Naive B cell (primary cell): ENCODE measurements around the gene GAL3ST2. TPM values are rescaled to one million over a fixed set of nuclear protein-coding genes. Genes with fewer than 3 reads are reported as not detected.
A peak's percentile ranks its signal among the peaks of the same experiment; 100 is the strongest.

ENCODE experiments used
- ATAC-seq, 2 donors: fragments of 150-1000 bp; cut with Tn5 transposase; 2 replicates each; pipeline ENCODE4 v1.10.0; 2021; ENCODE audit warnings: low read depth in 2 of 2, mild to moderate bottlenecking in 2 of 2, moderate library complexity in 2 of 2
- DNase-seq: peaks from one replicate; pipeline ENCODE4 v3.0.0; 2022
- H3K27ac Mint-ChIP-seq, 6 donors: one replicate each; pipeline ENCODE4 v1.8.0; 2020 to 2022; ENCODE audit warnings: mild to moderate bottlenecking in 6 of 6, mixed read lengths in 6 of 6, moderate library complexity in 5 of 6, inconsistent platforms in 2 of 6
- H3K27me3 Mint-ChIP-seq, 3 donors: one replicate each; pipeline ENCODE4 v1.8.0; 2021 to 2022; ENCODE audit warnings: mixed read lengths in 3 of 3, mild to moderate bottlenecking in 1 of 3
- H3K36me3 Mint-ChIP-seq, 2 donors: one replicate each; pipeline ENCODE4 v1.8.0; 2020 to 2022; ENCODE audit warnings: mixed read lengths in 2 of 2, inconsistent platforms in 1 of 2, mild to moderate bottlenecking in 1 of 2
- H3K4me1 Mint-ChIP-seq, 3 donors: one replicate each; pipeline ENCODE4 v1.8.0; 2020 to 2022; ENCODE audit warnings: mixed read lengths in 3 of 3, inconsistent platforms in 1 of 3, mild to moderate bottlenecking in 1 of 3, moderate library complexity in 1 of 3
- H3K4me3 Mint-ChIP-seq, 8 donors: one replicate each; pipeline ENCODE4 v1.8.0; 2020 to 2022; ENCODE audit warnings: mild to moderate bottlenecking in 8 of 8, mixed read lengths in 8 of 8, moderate library complexity in 8 of 8, inconsistent platforms in 2 of 8
- H3K9me3 Mint-ChIP-seq, 7 donors: one replicate each; pipeline ENCODE4 v1.8.0; 2020 to 2022; ENCODE audit warnings: mixed read lengths in 7 of 7, mild to moderate bottlenecking in 5 of 7, inconsistent platforms in 2 of 7, moderate library complexity in 1 of 7
- polyA plus RNA-seq, 6 donors: library from polyadenylated mRNA; unstranded; fragments of 300-500 nt; fragmentation: Illumina TruSeq; gene quantifications; one replicate each; pipeline ENCODE4 v1.2.3, GENCODE V29; 2021; ENCODE audit warnings: low read depth in 6 of 6

Gene GAL3ST2
- polyA plus RNA-seq, 6 donors from 2014 or later, result not detected

DNA sequence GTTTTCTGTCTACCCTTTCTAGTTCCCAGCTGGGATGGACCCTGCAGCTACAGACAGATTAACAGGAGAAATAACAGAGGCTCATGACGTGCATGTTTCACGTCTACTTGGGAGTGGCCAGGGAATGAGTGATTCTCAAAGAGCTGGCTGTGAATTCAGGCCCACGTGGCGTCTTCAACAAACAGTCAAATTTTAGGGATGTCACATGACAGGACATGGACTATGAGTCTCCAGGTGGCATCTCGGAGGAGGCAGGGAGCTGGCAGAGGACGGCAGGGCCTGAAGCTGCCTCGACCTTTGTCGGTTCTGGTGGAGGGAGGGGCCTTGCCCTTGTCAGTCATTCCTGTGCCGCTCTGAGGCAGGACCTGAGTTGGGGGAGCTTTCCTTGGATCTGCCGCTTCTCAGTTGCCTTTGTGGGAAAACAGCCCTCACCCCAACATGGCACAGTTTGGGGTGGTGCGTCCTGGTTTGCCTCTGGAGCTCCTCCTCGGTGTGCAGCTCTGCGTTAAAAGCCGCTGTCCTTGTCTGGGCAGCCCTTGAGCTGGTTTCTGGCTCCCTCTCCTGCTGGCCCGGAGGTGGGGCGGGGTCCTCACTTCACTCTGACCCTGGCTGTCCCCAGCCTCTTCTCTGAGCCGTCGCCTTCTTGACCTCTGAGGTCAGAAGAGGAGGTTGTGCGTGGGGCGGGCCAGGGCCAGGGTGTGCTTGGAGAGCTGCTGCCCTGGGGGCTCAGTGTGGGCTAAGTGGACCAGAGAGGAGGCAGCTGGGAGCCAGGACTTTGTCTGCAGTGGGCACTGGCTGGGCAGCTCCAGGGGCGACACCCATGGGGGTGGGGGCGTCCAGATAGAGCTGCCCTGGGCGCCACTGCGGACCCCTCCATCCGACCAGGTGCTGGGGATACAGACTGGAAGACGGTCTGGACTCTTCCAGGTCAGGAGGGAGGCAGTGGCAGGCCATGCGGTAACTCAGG, 12.1 kb upstream of the GAL3ST2 start:
- Mint-ChIP-seq H3K4me1 (peaks cover 0 to 11% (median 2%) of the 10 kb centered on the region in 3 donors), H3K27me3 (no peaks in the 10 kb centered on the region), H3K4me3 (no peak overlapping the region), H3K27ac (peak overlapping the region in 1 of 6 donors; percentile 76), H3K9me3 (peaks cover 0 to 8% (median 3%) of the 10 kb centered on the region in 7 donors), H3K36me3 (peaks cover 7 to 14% of the 10 kb centered on the region in 2 donors)
- DNase-seq (no peak), ATAC-seq (no peak)

DNA sequence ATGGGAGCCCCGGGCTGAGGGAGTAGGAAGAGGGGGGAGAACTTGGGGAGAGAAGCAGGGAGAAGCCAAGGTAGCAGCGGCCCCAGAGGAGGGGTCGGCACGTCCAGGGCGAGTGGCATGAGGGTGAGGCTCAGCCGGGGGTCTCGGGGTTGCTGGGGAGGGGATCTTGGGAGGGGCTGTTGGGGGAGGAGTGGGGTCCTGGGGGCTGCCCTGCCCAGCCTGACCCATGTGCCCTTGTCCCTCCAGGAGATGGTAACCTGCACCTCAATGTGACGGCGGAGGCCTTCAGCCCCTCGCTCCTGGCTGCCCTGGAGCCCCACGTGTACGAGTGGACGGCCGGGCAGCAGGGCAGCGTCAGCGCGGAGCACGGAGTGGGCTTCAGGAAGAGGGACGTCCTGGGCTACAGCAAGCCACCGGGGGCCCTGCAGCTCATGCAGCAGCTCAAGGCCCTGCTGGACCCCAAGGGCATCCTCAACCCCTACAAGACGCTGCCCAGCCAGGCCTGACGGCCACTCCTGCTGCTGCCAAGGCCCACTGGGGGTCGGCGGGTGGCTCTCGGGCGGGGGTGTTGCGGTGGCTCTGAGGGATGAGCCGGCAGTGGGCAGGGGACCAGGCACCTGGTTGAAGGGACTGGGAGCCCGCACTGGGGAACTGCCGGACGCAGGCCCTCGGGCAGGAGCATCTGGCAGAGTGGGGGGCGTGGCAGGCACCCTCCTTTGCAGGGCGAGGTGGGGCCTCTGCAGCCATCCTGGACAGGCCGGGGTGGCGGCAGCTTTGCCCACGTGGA, 9.0 kb upstream of the GAL3ST2 start:
- Mint-ChIP-seq H3K36me3 (peaks cover 0 to 2% of the 10 kb centered on the region in 2 donors), H3K4me3 (no peak overlapping the region), H3K27ac (no peak overlapping the region), H3K9me3 (no peaks in the 10 kb centered on the region), H3K4me1 (peaks cover 6 to 15% (median 10%) of the 10 kb centered on the region in 3 donors), H3K27me3 (no peaks in the 10 kb centered on the region)
- ATAC-seq (no peak), DNase-seq (no peak)

DNA sequence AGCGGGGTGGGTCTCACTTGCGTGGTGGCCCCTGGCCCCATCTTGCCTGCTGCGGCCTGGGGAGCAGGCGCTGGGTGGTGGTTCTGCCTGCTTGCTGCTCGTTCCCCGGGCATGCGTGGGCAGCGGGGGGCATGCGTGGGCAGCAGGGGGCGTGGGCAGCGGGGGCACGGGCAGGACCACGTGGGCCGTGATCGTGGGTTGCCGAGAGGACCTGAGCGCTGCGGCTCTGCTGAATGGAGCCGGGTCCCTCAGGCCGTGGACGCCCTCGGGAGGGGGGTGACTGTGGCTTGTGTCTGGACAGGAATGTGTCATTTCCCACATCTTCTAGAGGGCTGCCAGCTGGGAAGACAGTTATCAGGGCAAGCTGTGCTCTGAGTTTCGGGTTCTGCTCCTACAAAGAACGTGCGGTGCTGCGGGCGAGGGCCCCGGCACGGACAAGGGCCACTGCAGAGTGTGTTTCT, 8.3 kb upstream of the GAL3ST2 start:
- Mint-ChIP-seq H3K36me3 (no peaks in the 10 kb centered on the region), H3K27ac (no peak overlapping the region), H3K4me3 (no peak overlapping the region), H3K4me1 (peaks cover 6 to 19% (median 10%) of the 10 kb centered on the region in 3 donors), H3K27me3 (no peaks in the 10 kb centered on the region), H3K9me3 (no peaks in the 10 kb centered on the region)
- no peak for DNase-seq
- ATAC-seq, result no peak

DNA sequence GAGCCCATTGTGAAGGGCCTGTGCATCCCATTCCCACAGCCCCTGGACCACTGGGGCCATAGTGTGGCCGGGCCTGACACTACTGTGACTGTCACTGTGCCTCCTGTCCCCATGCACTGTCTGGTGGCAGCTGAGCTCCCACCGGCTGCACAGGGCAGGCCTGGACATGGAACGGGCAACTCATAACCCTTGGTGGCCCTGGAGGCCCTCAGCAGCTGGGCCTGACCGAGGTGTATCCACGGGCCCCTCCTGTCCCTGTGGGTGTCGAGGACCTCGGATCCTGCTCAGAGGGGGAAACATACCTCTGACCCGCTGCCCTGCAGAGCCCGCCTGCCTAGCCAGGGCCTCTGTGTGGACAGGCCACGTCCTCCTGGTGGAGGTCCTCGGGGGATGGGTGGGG, 7.8 kb upstream of the GAL3ST2 start:
- Mint-ChIP-seq H3K9me3 (no peaks in the 10 kb centered on the region), H3K27me3 (no peaks in the 10 kb centered on the region), H3K4me3 (no peak overlapping the region), H3K27ac (peak overlapping the region in 1 of 6 donors; percentile 30), H3K36me3 (no peaks in the 10 kb centered on the region), H3K4me1 (peaks cover 6 to 19% (median 10%) of the 10 kb centered on the region in 3 donors)
- no peak for DNase-seq
- ATAC-seq, result no peak

DNA sequence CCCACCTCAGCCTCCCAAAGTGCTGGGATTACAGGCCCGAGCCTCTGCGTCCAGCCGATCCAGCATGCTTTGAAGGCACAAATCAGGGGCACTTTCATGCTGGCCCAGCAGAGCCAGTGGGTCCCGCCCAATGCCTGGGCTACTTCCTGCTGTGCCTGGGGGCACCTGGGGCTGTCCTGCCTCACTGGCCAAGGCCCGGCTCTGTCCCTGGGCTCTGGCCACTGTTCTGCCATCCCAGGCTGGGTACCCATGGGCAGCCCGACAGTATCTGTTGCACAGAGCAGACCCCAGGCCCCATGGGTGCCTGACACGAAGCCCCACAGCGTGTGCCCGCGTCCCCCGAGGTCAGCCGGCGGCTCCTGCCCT, 6.8 kb upstream of the GAL3ST2 start:
- Mint-ChIP-seq H3K27me3 (peaks cover 0 to under 1% (median 0%) of the 10 kb centered on the region in 3 donors), H3K9me3 (no peaks in the 10 kb centered on the region), H3K27ac (no peak overlapping the region), H3K36me3 (no peaks in the 10 kb centered on the region), H3K4me3 (no peak overlapping the region), H3K4me1 (peaks cover 6 to 19% (median 10%) of the 10 kb centered on the region in 3 donors)
- DNase-seq, result no peak
- ATAC-seq, result no peak

DNA sequence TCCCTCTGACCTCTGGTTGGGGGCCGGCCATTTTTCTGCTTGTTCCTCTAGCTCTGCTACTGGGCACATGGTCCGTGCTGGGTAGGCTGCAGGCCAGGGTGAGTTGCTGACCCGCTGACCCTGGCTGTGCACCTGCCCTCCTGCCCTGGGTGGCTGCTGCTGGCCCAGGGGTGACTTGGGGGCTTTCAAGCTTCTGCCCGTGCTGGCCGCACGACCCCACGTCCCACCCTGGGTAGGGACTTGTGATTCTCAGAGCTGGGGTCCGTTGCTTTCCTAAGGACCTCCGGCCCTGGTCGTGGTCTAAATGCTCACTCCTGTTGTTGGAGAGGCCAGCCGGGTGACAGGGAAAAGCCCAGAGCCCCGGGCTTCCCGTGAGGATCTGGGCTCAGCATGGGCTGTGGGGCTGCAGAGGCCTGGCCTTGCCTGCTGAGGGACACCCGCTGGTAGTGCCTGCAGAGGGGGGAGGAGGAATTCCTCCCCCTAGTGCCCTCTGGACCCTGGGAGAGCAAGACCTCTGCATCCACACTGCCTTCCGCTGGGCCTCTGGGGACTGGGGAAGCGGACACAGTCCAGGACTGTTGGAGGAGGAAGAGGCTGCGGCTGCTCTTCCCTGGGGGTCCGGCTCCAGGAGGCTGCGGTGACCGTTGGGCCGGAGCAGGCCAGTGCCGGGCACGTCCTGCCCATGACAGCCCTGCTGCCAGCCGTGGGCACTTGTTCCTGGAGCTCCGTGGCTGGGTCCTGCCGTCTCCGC, 6.3 kb upstream of the GAL3ST2 start:
- no peak for ATAC-seq
- Mint-ChIP-seq H3K4me3 (no peak overlapping the region), H3K4me1 (peaks cover 6 to 19% (median 10%) of the 10 kb centered on the region in 3 donors), H3K9me3 (no peaks in the 10 kb centered on the region), H3K27ac (no peak overlapping the region), H3K36me3 (no peaks in the 10 kb centered on the region), H3K27me3 (peaks cover 0 to 6% (median under 1%) of the 10 kb centered on the region in 3 donors)
- no peak for DNase-seq

DNA sequence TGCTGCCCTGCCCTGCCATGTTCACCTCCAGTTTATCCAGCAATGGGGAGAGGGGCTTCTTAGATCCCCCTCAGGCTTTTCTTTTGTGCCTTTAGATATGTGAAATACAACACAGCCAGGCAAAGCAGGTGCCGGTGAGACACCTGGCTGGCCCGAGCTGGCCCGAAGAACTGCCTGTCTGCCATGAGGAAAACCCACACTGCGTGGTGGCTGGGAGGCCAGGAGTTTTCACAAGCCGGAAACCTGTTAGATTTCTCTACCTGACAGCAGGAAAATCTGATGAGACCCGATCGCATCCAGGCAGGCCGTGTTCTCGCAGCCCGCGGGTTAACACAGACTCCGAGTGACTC, 5.7 kb upstream of the GAL3ST2 start:
- peaks cover 0 to 12% (median 6%) of the 10 kb centered on the region in 3 donors for H3K27me3 Mint-ChIP-seq
- DNase-seq (no peak), ATAC-seq (no peak)
- H3K4me1 Mint-ChIP-seq, result peaks cover 6 to 19% (median 10%) of the 10 kb centered on the region in 3 donors
- H3K36me3 Mint-ChIP-seq, result no peaks in the 10 kb centered on the region
- H3K27ac Mint-ChIP-seq, result peak overlapping the region in 3 of 6 donors; percentile 15 to 68 (median 28)
- peak overlapping the region in 2 of 8 donors; percentile 11 to 76 for H3K4me3 Mint-ChIP-seq
- H3K9me3 Mint-ChIP-seq, result no peaks in the 10 kb centered on the region

DNA sequence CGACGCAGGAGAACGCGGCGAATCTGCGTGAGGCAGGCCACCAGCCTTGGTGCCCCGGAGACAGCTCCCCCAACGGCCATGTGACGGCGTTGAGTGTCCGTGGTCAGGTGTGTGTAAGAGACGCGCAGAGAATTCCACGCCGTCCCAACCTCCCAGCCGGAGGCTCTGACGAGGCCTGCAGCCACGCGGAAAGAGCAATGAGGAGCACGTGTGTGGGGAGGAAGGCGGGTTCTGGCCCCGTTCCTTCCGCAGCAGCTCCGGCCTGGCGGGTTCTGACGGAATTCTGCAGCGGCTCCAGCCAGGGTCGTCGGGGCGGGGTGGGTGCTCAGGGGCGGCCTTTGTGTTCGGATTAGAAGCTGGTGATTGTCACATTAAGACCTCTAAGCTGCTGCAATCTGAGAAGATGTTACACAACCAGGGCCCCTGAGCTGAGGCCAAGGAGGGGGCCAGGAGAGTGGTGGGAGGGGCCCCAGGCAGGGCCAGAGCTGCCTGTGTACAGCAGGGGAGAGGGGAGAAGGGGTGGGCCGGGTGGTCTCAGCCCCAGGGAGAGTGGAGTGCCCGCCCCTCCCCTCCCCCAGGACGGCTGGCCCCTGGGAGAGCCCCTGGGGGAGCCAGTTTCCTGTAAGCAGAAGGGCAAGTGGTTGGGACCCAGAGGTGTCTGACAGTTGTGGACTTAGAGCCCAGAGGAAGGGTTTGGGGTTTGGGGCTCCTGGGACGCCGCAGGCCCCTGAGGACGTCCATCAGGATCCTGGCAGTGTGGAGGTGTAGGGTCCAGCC, 5.1 kb upstream of the GAL3ST2 start:
- peak in 1 of 2 donors; percentile 21 for ATAC-seq
- H3K36me3 Mint-ChIP-seq, result no peaks in the 10 kb centered on the region
- no peaks in the 10 kb centered on the region for H3K9me3 Mint-ChIP-seq
- H3K4me3 Mint-ChIP-seq, result peak overlapping the region in 5 of 8 donors; percentile 61 to 90 (median 80)
- peaks cover 0 to 12% (median 6%) of the 10 kb centered on the region in 3 donors for H3K27me3 Mint-ChIP-seq
- H3K27ac Mint-ChIP-seq, result peak overlapping the region; percentile 29 to 87 (median 54)
- H3K4me1 Mint-ChIP-seq, result peaks cover 6 to 19% (median 10%) of the 10 kb centered on the region in 3 donors
- DNase-seq, result no peak

DNA sequence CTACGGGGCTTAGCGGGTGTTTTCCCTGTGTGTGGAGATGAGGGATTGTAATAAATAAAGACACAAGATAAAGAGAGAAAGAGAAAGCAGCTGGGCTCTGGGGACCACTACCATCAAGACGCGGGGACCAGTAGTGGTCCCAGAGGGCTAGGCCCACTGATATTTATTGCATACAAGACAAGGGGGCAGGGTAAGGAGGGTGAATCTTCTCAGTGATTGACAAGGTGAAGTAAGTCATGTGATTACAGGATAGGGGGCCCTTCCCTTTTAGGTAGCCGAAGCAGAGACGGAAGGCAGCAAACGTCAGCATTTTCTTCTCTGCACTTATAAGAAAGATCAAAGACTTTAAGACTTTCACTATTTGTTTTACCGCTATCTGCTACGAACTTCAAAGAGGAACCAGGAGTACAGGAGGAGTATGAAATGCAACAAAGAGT, 4.5 kb upstream of the GAL3ST2 start:
- peak overlapping the region; percentile 29 to 87 (median 60) for H3K27ac Mint-ChIP-seq
- H3K36me3 Mint-ChIP-seq, result no peaks in the 10 kb centered on the region
- no peaks in the 10 kb centered on the region for H3K9me3 Mint-ChIP-seq
- peak overlapping the region in 5 of 8 donors; percentile 61 to 90 (median 80) for H3K4me3 Mint-ChIP-seq
- ATAC-seq (peak in 1 of 2 donors; percentile 43), DNase-seq (peak; percentile 38)
- H3K4me1 Mint-ChIP-seq, result peaks cover 6 to 19% (median 10%) of the 10 kb centered on the region in 3 donors
- peaks cover 0 to 12% (median 6%) of the 10 kb centered on the region in 3 donors for H3K27me3 Mint-ChIP-seq

DNA sequence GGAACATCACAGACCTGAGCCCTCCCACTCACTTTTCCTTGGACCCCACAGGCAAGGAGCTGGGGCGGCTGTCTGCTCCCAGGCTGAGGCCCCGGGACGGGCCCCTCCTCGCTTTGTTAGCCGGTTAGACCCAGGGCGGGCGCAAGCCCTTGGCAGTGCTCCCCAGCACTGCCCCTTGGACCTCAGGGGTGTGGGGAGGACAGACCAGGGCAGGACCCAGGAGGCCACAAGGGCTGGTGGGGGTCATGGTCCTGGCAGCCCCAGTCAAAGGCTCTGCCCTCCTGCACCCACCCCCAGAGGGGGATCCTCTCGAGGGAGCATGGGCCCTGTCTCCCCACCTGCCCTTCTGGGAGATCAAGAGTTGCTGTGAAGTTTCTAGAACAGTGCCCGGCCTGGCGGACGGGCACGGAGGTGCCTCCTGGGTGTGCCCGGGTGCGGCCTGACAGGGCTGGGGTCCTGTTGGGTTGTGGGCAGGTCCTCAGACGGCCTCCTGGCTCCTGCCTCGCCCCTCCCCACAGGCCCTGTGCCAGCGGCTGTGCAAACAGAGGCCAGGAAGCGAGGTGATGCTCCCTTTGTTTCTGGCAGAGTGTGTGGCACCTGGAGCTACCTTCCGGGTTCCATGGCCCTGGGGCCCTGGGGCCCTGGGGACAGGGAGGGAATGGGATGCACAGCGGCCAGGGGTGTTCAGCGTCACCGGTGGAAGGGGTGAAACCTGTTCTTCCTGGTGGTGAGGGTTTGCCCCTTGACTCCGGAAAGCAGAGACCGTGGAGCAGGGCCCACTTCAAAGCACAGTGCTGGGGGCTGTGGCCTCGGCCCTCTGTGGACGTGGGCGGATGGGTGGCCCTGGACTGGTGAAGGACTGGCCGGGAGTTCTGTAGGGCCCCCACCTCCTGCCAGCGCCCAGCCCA, 2.9 kb upstream of the GAL3ST2 start:
- Mint-ChIP-seq H3K9me3 (peaks cover 0 to 2% (median 0%) of the 10 kb centered on the region in 7 donors), H3K4me1 (peaks cover 6 to 19% (median 10%) of the 10 kb centered on the region in 3 donors), H3K27ac (no peak overlapping the region), H3K27me3 (peaks cover 0 to 12% (median 6%) of the 10 kb centered on the region in 3 donors), H3K4me3 (no peak overlapping the region), H3K36me3 (no peaks in the 10 kb centered on the region)
- ATAC-seq, result no peak
- DNase-seq, result no peak

DNA sequence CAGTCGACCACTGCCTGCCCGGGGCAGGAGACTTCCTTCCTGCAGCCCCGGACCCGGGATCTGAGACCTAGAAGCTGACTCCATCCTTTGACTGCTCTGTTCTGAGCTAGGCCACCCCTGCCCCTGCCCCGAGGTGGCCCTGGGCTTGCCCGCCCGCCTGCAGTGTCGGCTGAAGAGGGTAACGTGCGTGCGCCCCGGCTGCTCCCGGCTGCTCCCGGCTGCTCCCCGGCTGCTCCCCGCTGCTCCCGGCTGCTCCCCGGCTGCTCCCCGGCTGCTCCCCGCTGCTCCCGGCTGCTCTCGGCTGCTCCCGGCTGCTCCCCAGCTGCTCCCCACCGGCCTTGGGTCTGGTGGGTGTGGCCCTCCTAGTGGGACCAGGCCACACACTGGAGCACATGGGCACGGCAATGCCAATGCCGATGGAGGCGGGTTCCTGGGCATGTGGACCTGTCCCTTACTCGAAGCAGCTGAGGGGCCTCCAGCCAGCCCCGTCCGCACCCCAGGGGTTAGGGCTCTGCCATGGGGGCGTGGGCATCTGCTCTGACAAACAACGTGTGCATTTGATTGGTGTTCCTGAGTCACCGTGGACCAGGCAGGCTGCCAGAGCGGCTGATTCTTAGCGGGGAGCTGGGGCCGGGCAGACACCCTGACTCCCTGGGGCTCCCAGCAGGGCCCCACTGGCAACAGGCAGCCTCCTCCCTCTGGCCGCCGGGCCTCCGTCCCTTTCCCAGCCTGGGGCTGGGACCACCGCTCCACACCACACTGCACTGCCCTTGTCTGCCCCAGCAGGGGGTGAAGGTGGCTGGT, 2.0 kb upstream of the GAL3ST2 start:
- Mint-ChIP-seq H3K4me1 (peaks cover 6 to 19% (median 10%) of the 10 kb centered on the region in 3 donors), H3K9me3 (peaks cover 0 to 4% (median 0%) of the 10 kb centered on the region in 7 donors), H3K27me3 (peaks cover 0 to 12% (median 6%) of the 10 kb centered on the region in 3 donors), H3K27ac (no peak overlapping the region), H3K36me3 (no peaks in the 10 kb centered on the region), H3K4me3 (no peak overlapping the region)
- no peak for ATAC-seq
- DNase-seq, result no peak
